HT1080 (cell line): ENCODE data around the gene ZNF536. TPM values are rescaled to one million over a fixed set of nuclear protein-coding genes. Genes with fewer than 3 reads are reported as not detected.
"Not testable (repeated sequence)": the region's sequence is repeated elsewhere in the genome, so short reads cannot be mapped to it uniquely, and the experiment has no call there.

Experiments used
- DNase-seq: peaks from one replicate; pipeline ENCODE4 v3.0.0-alpha.2; 2015; ENCODE audit warnings: low read depth
- total RNA-seq: library from RNA; depleted of rRNA; stranded (reverse); fragments of >200 nt; shearing (Covaris generic); gene quantifications from 2 replicates; pipeline ENCODE4 v1.2.3, GENCODE V29; 2014

The ZNF536 gene
- total RNA-seq, 1 experiment from 2014 or later = not detected

GRCh38 chr19:30408734-30409301 lies 36.6 kb downstream of the ZNF536 start:
- no peak for DNase-seq

GRCh38 chr19:30411714-30412113 lies 39.5 kb downstream of the ZNF536 start:
- no peak for DNase-seq

DNA sequence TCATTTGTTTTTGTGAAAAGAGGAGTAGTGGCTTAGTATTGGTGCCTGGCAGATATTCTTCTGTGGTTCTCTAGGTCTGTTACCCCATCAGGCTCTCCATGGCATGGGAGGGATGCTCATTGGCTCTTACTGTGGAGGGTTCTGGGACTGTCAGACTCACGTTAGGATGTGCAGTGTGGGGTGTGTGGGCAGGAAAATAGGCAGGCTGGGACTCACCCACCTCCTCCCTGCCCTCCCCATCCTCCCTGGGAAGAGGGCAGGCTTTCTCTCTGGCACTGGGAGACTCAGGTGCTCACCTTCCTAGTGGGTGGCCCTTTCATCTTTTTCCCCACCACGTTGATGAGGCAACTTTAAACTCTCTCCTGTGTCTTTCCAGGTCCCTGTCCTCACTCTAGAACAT lies 44.2 kb downstream of the ZNF536 start:
- DNase-seq = no peak

DNA sequence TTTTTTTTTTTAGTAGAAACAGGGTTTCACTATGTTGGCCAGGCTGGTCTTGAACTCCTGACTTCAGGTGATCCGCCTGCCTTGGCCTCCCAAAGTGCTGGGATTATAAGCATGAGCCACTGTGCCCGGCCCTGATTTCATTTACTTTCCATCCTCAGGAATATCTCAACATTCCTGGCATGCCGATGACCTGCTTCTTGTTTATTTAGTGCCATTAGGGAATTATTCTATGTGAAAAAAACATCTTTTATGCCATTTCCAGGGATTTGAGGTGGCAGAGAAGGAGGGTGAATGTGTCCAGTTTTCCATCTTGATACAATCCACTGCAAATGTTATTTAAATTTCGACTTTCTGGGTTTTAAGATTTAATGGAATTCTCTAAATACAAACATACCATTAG lies 45.0 kb downstream of the ZNF536 start:
- not testable (repeated sequence) for DNase-seq

GRCh38 chr19:30419568-30420180 lies 47.5 kb downstream of the ZNF536 start:
- no peak for DNase-seq

DNA sequence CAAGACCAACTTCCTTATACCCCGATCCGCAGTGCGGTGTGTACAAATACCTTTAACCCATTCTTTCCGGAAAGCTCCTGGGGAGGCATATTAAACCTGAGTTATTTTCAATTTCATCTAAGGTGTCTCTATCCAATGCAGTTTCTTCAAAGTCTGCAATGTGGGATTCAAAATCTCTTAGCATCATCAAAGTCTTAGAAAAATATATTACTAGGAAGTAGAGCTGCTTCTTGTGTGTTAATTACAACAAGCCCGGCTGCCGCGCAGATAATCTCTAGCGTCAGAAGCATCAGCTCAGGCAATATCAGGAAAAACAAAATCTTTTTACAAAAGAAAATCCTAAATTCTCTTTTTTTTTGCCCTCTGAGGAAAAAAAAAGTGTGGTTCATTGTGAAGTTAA lies 48.1 kb downstream of the ZNF536 start:
- DNase-seq = no peak

DNA sequence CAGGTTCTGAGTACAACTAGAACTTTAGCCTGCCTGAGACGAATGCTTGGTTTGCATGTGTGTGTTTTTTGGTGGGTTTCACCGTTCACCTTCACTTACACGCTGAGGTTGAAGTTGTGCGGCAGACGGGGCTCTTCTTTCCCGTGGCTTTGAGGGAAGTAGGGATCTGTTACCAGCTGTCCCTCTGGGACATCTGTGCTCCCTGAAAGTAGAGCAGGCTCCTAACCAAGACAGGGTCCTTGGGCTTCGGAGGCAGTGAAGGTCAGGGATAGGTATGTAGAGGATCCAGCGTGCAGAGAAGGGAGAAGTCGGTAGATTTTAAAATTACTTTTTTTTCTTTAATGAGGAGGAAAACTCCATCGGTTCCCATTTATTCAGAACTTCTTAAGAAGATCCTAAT lies 48.7 kb downstream of the ZNF536 start:
- no peak for DNase-seq

- no peak for DNase-seq
Measured at GRCh38 chr19:30421571-30421970, 49.4 kb downstream of the ZNF536 start.

DNA sequence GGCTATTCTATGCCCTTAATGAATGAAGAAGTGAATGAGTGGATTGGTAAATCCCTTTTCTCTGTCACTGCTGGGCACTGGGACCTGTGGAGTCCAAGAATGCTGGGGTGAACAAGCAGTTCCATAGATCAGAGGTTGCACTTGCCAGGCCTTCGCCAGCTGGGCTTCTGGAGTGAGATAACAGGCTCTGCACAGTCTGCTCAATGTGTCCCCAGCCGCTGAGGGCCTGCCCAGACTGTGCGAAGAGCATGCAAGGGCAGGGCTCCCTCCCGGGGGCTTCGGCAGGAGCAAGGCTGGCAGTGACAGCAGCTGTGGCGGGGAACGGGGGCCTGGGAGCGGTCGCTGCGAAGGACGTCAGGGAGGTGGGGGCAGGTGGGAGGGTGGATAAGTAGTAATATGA lies 51.3 kb downstream of the ZNF536 start:
- DNase-seq = no peak

- DNase-seq = no peak
Measured at GRCh38 chr19:30425885-30426838, 54.0 kb downstream of the ZNF536 start.

- no peak for DNase-seq
Measured at GRCh38 chr19:30426864-30427263, 54.7 kb downstream of the ZNF536 start.

DNA sequence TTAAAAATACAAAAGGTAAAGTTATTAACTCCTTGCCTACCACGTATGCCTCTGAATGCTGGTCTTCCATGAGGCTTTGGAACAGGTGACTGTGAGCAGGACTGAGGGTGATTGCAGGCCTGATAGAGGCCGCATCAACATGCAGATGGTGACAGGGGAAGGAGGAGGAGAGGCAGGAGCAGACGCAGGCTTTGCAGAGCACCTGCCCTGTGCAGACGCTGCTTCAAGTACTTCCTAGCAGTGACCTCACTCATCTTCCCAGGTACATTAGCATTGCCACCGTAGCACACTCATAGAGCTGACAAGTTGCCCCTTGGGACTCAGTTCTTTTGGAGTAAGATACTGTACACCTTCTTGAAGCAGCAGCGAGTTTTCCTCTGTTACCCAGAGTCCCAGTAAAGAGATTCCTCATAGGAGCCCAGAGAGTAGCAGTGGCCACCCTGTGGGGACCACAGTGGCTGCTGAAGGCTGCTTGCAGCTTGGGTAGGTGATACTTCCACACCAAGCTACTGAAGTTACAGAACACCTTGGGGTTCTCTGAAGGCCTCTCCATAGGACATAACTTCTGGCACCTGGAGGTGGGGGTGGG lies 56.0 kb downstream of the ZNF536 start:
- DNase-seq = no peak

DNA sequence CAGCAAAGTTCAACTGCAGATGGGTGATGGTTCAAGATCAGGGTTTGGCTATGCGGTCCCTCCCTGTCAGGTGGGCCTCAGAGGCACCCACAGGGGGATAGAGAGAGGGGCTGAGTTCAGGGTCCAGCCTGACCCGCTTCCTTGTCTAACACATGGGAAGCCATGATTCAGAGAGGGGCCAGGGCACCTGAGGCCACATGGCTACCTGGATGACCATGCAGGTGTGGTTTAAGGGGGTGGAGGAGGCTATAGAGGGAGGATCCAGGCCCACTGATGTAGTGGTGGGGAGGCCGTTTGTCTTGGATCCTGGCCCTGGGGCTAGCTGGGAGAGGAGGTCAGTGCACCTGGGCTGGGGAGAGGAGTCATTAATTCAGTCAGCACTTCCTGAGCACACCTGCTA lies 56.7 kb downstream of the ZNF536 start:
- no peak for DNase-seq

DNA sequence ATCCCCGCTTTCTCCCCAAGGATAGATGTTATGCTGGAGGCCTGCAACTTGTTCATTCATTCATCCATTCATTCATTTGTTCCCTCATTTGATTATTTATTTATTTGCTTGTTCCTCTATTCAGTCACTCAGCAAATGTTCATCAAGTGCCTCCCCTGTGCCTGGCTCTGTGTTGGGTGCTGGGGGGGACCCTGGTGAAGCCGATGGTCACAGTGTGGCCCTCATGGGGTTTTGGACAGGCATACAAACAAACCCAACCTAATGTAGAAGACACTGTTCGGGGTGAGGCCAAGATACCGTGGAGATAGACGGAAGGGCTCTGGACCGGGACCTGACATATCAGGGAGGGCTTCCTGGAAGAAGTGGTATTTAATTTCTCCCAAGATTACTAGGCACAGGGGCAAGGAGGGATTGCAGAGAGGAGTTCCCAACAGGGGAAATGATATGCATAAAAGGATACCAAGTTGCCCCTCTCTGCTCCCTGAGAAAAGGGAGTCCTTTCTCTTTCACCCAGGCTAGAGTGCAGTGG lies 58.1 kb downstream of the ZNF536 start:
- no peak for DNase-seq

GRCh38 chr19:30431591-30431990 lies 59.4 kb downstream of the ZNF536 start:
- no peak for DNase-seq

DNA sequence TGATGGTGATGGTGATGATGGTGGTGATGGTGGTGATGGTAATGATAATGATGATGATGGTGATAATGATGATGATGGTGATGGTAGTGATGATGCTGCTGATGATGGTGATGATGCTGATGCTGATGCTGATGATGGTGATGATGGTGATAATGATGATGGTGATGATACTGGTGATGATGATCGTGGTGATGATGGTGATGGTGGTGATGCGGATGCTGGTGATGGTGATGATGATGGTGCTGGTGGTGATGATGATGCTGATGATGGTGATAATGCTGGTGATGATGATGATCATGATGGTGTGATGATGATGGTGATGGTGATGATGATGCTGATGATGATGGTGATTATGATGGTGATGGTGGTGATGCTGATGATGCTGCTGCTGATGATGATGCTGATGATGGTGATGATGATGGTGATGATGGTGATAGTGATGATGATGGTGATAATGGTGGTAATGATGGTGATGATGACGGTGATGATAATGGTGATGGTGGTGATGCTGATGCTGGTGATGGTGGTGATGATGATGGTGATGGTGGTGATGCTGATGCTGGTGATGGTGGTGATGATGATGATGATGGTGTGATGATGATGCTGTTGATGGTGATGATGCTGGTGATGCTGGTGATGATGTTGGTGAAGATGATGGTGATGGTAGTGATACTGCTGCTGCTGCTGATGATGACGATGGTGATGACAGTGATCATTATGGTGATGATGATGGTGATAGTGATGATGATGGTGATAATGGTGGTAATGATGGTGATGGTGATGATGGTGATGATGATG lies 62.8 kb downstream of the ZNF536 start:
- DNase-seq = no peak

- DNase-seq = no peak
Measured at GRCh38 chr19:30437869-30438268, 65.7 kb downstream of the ZNF536 start.

DNA sequence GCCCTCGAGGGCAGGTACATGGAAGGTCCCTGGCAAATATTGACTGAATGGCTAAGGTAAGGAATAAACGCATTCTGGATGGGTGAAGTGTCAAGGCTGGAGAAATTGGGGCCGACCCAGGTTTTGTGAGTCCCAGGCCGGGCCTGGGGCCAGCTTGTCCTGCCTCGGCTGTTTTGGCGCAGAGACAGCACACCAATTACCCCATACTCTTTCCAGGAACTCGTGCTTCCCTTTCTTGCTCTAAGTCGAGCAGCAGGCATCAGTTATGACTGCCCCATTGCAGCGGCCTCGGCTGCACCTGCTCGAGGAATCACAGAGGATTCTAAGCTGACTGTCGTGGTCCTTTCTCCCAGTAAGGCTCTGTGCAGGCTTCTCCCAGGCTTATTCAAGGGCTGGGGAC lies 67.1 kb downstream of the ZNF536 start:
- DNase-seq = no peak

GRCh38 chr19:30441011-30441410 lies 68.8 kb downstream of the ZNF536 start:
- no peak for DNase-seq

GRCh38 chr19:30442674-30443073 lies 70.5 kb downstream of the ZNF536 start:
- DNase-seq = no peak
